Esophagus squamous epithelium (tissue), 4 donors: ENCODE measurements around the gene DPRX.

ENCODE experiments used
- POLR2A ChIP-seq, 4 donors: fragments of 450-650 bp; IDR thresholded peaks; one replicate each; pipeline ENCODE4 v1.6.1; 2017; ENCODE audit warnings: antibody characterized with exemption in 4 of 4, mild to moderate bottlenecking in 4 of 4, moderate library complexity in 3 of 4
- TF ChIP-seq, protein P1 (sequence below), 6 experiments: fragments of 450-650 bp in 4 of 6; fragments of 200-600 bp in 2 of 6; sonication (generic) in 2 of 6; IDR thresholded peaks; one replicate each; pipeline ENCODE4 v1.5.1; 2016 to 2019; ENCODE audit warnings: antibody characterized with exemption in 6 of 6, mild to moderate bottlenecking in 4 of 6, moderate library complexity in 4 of 6

DNA sequence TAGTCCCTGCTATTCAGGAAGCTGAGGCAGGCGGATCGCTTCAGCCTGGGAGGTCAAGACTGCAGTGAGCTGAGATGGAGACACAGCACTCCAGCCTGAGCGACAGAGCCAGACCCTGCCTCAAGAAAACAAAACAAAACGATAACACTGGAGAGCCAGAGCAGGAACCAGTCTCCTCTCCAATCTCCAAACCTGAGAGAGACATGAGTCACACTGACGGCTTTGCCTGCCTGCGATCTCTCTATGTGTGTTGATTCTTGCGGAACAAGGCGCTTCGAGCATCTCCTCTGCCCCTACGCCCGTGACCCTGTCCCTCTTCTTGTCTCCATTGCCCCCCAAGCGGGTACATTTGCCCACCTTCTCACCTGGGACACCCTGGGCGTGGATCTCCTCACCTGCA, 15.6 kb downstream of the DPRX start:
- TF ChIP-seq, protein P1, sequence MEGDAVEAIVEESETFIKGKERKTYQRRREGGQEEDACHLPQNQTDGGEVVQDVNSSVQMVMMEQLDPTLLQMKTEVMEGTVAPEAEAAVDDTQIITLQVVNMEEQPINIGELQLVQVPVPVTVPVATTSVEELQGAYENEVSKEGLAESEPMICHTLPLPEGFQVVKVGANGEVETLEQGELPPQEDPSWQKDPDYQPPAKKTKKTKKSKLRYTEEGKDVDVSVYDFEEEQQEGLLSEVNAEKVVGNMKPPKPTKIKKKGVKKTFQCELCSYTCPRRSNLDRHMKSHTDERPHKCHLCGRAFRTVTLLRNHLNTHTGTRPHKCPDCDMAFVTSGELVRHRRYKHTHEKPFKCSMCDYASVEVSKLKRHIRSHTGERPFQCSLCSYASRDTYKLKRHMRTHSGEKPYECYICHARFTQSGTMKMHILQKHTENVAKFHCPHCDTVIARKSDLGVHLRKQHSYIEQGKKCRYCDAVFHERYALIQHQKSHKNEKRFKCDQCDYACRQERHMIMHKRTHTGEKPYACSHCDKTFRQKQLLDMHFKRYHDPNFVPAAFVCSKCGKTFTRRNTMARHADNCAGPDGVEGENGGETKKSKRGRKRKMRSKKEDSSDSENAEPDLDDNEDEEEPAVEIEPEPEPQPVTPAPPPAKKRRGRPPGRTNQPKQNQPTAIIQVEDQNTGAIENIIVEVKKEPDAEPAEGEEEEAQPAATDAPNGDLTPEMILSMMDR (IDR thresholded peaks at IDR 0.05): no peak
- no peak for TF ChIP-seq POLR2A (IDR thresholded peaks at IDR 0.05)
